Fibroblast of lung (primary cell): Measurements from ENCODE around the gene ZNF577.

Experiments used
- EZH2 ChIP-seq: IDR thresholded peaks from 2 replicates; pipeline ENCODE4 v1.5.1; 2012; ENCODE audit warnings: low read length, control low read depth, mild to moderate bottlenecking; ENCODE audit errors: missing control alignments
- TF ChIP-seq, protein P1 (sequence below), 2 donors: IDR thresholded peaks in 1 of 2; conservative IDR thresholded peaks in 1 of 2; 1 replicate in 1 of 2; 2 replicates in 1 of 2; pipeline ENCODE4 v1.5.1; 2011 to 2012; ENCODE audit warnings: low read length in 2 of 2, control low read depth in 1 of 2, inconsistent platforms in 1 of 2, low read depth in 1 of 2, mild to moderate bottlenecking in 1 of 2

DNA sequence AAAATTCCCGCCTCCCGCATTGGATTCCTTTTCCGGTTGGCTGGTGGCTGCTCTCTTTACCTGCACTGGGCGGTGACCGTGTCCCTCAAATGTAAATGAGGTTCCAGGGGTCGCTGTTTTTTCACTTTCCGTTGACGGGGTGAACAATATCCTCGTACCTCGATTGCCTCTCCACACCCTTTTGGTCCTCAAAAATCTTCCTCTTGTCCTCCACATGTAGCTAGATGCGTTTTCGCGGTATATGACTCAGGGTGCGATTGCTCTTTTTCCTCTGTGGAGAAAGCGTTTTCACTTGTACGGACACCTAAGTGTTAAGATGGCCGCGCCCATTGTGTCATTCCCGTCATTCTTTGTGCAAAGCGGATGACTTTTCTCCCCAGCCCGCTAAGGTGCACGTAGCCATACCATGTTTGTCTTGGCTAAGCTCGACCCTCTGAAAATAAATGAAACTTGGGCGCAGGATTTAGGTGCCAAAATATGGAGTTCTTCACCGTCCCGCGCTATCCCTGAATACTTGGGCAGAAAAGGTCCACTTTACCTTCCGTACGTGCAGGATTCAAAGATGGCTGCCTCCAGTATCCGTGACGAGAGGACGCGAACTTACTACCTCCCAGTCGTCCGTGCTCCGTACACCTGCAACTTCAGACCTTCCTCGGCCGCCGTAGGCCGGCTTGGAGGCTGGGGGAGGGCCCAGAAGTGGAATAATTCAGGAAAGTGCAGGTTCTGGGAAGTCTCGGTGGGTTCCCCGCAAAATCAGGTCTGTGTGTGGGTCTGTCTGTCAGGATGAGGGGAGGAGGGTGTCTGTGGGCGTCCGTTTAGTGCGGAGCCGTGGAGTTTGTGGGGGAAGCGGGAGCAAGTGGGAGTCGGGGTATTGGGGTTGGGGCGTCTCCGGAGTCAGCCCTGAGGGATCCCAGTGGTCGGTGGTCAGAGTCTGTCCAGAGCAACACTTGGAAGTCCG is 39.3 kb upstream of the ZNF577 start, which contains the start of gene ZNF613:
- TF ChIP-seq, protein P1, sequence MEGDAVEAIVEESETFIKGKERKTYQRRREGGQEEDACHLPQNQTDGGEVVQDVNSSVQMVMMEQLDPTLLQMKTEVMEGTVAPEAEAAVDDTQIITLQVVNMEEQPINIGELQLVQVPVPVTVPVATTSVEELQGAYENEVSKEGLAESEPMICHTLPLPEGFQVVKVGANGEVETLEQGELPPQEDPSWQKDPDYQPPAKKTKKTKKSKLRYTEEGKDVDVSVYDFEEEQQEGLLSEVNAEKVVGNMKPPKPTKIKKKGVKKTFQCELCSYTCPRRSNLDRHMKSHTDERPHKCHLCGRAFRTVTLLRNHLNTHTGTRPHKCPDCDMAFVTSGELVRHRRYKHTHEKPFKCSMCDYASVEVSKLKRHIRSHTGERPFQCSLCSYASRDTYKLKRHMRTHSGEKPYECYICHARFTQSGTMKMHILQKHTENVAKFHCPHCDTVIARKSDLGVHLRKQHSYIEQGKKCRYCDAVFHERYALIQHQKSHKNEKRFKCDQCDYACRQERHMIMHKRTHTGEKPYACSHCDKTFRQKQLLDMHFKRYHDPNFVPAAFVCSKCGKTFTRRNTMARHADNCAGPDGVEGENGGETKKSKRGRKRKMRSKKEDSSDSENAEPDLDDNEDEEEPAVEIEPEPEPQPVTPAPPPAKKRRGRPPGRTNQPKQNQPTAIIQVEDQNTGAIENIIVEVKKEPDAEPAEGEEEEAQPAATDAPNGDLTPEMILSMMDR (conservative IDR thresholded peaks at IDR 0.05 in 1 of 2, IDR thresholded peaks at IDR 0.05 in 1 of 2; ENCODE audit: low read depth in 1 of 2, low read length in 2 of 2), result peak in 1 of 2 donors; percentile 23
- TF ChIP-seq EZH2, result no peak
